Measurements from ENCODE around the gene SLC6A6. TPM values are rescaled to one million over a fixed set of nuclear protein-coding genes. Genes with fewer than 3 reads are reported as not detected.

Gene SLC6A6
- total RNA-seq: 100 to 1,000 TPM in 1 of 2 donors, 10 to 100 TPM in 1; 24.4 to 180 TPM
- long read RNA-seq, full-length matches to known transcripts: 20 of 210 reads
- long read RNA-seq, partial matches to known transcripts: 13 of 210 reads
- long read RNA-seq, other reads (novel, unspliced or antisense): 177 of 210 reads

DNA sequence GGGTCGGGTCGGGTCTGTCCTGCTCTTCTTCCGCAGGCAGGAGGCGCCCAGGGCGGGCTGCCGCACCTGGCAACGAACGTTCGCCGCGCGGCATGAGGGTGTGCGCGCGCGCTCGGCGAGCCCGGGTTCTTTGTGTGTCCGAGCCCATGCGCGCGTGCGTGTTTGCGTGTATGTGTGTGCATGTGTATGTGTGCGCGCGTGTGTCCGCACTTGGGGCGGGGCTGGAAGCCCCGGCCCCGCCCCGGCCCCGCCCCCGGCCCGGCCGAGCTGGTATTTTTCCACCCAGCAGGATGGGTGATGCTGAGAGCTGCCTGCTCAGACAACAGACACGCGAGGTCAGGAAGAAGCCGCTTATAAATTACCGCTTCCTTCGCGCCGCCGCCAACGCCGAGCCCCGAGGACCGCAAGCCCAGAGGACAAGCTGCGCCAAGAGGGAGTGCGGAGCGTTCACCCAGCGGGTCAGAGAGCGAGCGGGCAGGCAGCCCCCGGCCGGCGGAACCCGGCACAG lies at the start of gene SLC6A6:
Gene SLC6A6, plus strand, starts transcription at position 303 of the 508 bp plus-strand sequence. CDS start 41,029 bp downstream, outside the sequence.
- intact Hi-C loops (cut with DNase I): no loop called here
- DNase-seq: peak; percentile 97
- ATAC-seq: peak; percentile 85 to 90

DNA sequence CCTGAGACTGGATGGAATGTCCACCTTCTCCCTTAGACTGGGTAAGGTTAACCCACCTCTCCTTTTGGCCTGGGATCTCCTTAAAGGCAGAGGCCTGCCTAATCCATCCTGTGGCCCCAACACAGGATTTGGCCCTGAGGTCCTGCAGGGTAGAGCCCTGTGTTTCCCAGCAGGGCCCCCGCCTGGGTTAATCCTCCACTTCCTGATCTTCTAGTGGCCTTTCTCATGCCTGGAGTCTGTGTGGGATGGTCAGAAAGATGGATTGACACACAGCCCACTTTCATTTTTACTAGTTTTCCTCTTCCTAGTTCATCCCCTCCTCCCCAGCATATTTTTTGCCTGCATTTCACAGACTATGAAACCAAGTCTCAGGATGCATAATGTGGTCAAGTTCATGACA lies 48.9 kb upstream of the SLC6A6 start:
- DNase-seq (no peak), ATAC-seq (no peak)
- intact Hi-C loops (cut with DNase I): no loop called here

DNA sequence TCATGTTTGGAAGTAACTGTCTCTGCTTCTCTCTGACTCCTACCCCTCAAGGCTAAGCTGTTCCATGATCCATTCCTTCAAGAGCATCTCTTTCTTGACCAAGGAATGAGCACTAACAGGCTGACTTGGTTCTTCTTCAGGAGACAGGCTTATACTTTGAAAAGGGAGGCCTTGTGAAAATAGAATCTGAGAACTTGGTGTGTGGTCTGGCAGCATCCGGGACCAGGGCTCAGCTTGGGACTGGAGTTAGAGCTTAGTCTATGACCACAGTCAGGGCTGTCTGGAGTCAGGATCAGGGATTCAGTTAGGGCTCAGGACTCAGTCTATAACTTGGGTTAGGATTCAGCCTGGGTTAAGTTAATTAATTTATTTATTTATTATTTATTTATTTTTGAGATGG lies 44.9 kb upstream of the SLC6A6 start:
- no peak for DNase-seq
- intact Hi-C loops (cut with DNase I): no loop called here
- ATAC-seq: no peak

DNA sequence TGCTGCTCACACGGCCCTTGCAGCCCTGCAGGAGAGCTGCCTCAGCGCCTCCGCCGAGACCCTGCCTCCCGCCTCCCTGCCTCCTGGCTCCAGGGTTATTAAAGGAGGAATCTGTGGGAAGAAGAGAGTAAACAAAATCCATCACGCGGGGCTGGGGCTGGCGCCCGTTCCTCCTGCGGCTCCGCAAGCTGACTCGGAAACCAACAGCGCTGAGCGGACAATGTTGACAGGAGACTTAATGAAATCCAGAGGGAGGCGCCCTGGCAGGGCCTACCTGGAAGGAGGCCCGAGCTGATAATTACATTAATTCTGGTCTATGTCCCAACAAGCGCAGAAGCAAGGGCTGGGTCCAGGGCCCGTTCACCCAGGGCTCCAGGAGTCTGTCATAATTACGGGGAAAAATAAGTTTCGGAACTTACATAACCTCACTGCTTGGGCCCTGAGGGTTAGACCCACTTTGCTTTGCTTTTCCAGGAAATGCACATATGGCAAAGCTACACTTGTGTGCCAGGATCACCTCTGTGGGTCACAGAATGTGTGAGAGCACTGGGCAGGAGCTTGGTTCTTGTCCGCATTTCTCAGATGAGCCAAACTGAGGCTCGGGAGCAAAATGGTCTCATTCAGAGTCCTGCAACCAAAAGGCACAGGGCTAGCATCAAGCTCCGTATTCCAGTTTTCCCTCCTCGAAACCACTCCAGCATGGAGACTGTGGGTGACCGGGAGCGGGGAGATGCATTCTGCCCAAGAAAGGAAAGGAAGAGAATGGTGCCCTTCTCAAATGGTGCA lies 43.8 kb upstream of the SLC6A6 start:
- intact Hi-C loops (cut with DNase I): no loop called here
- ATAC-seq (peak; percentile 84 to 89), DNase-seq (peak; percentile 62)

DNA sequence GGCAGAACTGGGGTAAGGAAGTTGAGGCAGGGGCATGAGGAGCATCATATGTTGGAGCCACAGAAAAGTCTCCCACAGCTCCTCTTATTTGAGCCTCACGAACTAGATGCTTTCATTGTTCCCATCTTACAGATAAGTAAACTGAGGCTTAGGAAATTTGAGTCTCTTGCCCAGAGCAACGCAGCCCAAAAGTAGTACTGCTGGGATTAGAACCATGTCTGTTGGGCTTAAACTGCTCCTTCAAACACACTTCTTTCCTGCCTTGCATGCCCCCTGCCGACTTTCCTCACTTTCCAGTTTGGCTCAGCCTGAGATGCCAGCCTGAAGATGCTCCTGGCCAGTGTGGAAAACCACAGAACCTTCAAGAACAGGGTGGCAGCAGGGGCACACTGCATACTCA lies 43.1 kb upstream of the SLC6A6 start:
- DNase-seq: no peak
- no peak for ATAC-seq
- intact Hi-C loops (cut with DNase I): no loop called here

DNA sequence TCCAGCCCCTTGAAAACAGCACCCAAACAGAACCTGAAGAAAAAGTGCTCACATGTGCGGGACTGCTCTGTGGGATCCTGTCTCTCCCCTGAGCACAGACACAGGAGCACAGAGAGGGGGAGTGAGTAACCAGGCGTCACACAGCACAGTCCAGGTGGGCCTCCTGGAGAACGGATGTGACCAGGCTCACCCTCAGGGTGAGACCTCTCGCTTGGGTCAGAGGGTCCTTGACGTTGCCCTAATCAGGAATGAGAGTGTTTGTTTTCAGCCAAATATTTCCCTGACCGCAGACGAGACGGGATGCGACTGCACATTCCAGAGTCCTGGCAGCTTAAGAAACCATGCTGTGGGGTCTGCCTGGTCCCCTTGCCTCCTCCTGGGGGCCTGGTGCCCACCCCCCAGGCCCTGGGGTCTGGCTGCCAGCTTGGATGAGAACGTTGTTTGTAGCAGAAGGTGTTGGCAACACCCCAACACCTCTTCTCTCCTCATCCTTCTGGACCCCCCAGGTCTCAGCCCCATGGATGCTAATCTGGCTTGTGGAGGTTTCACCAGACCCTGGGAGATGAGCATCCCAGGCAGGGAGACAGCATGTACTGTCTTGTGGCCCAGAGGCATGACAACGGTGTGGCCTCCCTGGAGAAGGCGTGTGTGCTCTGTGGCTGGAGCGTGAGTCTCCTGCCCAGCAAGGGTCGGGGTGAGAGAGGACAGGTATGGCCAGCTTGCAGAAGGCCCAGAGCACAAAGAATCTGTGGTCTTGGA lies 42.1 kb upstream of the SLC6A6 start:
- DNase-seq: no peak
- no peak for ATAC-seq
- intact Hi-C loops (cut with DNase I): no loop called here

DNA sequence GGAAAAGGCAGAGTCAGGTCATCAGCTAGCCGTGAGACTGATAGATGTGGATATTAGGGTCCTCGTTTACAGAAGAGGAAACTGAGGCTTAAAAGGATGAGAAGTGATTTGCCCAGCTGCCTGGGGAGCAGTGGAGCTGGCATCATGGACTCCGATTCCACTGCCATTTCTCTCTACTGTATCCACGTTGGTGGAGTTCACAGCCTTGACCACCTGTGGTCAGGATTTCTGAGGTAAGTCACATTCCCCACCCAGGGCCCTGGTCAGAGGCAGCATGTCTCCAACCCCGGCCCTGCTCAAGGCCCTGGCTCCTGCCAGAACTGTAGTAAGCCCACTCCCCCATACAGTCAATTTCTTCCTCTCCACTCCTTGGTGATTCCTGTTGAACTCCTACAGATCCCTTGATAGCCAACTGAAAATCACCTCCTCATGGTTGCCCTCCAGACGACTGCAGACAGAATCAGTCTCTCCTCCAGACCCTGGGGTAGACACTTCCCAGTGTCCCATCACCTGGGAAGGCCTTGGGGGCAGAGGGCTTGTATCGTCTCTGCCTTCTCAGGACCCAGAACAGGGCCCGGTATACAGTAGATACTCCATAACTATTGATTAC lies 41.2 kb upstream of the SLC6A6 start:
- intact Hi-C loops (cut with DNase I): no loop called here
- ATAC-seq (no peak), DNase-seq (no peak)

DNA sequence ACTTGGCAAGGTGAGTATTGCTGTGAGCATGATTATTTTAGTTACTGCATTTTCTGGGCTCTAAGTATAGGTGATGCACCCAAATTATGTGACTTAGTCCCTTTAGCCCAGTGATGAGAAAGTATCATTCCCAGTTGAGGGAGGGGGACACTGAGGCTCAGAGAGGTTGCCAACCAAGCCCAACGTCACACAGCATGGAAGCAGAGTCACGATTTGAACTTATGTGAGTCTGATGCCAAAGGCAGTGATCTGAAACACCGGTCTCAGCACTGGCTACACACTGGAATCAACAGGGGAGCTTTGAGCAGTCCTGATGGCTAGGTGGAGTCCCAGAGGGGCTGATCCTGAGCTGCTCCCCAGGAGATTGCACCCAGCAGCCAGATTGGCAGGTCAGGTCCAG lies 39.5 kb upstream of the SLC6A6 start:
- intact Hi-C loops (cut with DNase I): no loop called here
- no peak for ATAC-seq
- DNase-seq: no peak

DNA sequence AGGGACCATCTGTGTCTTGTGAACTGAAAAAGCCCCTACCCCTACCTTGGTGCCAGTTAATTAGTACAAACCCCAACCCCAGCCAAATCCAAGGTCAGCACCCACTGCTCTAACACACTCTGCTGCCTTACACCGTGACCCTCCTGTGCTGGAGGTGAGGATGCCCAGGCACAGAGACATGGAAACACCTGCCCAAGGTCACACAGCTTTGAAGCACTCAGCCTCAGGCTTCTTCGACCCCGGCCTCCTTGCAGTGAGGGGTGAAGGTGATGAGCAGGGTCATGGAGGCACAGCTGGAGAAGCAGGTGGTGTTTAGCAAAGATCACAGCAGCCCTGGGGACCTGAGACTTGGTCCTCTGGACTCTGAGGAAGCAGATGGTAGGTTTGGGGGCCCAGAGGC lies 39.0 kb upstream of the SLC6A6 start:
- no peak for DNase-seq
- no peak for ATAC-seq
- intact Hi-C loops (cut with DNase I): no loop called here

DNA sequence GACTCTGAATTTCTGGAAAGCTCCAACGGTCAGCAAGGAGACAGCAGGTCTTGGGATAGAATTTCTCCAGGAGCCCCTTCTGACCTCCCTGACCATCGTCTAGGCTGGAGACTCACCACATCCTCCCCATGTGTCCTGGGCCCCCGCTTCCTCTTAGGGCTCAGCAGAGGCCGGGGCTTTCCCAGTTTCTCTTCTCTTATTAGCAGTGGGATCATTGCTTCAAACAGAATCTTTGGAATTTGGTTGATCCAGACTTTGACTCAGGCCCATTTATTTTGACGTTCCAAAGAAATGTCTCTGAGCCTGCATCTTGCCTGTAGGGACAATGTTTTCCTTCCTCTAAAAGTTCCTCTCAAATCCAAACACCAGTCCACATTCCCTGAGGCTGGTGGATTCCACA lies 38.4 kb upstream of the SLC6A6 start:
- ATAC-seq (no peak), DNase-seq (no peak)
- intact Hi-C loops (cut with DNase I): no loop called here

DNA sequence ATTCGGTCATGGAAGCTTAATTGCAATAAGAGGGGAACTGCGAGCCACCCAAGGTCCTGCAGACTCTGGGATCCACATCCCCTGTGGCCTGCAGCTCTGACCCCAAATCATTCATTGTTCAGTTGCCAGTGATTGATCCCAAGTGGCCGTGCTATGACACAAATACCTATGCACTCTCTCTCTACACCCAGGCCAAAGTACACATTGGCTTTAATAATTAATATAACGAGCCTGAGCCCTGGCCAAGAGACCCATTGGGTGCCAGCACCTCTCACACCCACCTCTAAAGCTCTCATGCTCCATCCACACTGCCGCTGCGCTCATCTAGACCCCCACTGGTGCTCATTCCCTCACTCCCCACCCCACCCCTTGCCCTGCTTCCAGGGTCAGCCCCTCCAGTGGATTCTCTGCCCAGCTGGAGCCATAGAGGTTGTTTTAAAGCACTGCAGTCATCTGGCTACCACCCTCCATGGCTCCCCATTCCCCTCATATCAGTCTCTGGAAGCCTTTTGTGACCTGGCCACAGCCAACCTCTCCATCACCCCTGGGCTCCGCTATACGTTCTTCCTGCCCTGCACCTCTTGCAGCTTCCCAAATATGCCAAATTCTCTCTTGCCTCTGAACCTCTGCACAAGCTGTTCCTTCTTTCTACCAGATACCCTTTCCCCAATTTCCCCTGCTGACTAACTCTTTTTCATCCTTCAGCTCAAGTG lies 37.7 kb upstream of the SLC6A6 start:
- intact Hi-C loops (cut with DNase I): no loop called here
- ATAC-seq (no peak), DNase-seq (no peak)

DNA sequence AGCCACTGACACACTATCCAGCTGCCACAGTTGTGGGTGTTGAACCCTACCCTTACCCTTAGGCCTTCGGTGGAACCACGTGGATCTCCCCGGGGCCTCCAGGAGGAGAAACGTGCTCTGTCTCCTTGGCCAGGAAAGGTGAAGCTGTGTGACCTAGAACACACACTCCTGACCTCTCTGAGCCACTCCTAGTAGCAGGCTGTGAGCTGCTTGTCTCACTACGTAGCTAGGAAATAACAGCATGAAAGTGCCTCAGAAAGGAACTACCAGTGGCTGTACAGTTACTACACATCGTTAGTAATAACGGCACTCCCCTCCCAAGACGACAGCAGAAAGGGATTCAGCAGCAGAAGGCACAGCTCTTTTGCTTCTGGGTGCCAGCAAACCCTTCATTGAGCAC lies 36.2 kb upstream of the SLC6A6 start:
- DNase-seq (no peak), ATAC-seq (no peak)
- intact Hi-C loops (cut with DNase I): no loop called here

DNA sequence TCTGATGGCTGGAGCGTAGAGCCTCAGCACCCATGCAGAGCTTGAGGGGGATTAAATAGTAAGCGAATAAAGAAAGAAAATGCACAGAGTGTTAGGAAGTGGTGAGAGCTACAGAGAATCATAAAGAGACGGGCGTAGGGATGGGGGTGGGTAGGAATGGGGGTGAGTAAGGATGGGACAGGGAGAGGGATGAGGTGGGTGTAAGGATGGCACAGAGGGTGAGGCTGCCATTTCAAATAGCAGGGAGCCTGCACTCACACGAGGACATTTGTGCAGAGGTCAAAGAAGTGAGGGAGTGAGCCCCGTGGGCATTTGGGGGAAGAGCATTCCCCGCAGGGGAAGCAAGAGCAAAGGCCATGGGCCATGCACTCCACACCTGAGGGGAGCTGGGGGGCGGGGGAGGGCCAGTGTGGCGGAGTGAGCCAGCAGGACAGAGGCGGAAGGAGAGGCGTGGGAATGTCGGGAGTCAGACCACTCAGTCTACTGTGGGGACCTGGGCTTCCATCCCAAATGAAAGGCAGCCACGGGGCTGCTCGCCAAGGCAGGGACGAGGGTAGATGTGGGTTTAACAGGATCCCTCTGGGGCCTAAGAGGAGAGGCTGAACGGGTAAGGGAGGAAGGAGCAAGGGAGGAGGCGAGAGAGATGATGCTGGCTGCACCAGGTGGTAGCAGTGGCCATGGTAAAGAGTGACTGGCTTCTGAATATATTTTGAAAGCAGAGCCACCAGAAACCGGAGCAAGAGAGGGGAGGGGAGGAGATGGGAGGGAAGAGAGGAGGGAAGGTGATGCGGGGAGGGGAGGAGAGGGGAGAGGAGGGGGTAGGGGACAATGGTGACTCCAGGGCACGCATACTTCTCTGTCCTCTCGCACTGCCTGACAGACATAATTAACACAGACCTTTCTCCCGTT lies 35.2 kb upstream of the SLC6A6 start:
- no peak for ATAC-seq
- intact Hi-C loops (cut with DNase I): no loop called here
- no peak for DNase-seq

DNA sequence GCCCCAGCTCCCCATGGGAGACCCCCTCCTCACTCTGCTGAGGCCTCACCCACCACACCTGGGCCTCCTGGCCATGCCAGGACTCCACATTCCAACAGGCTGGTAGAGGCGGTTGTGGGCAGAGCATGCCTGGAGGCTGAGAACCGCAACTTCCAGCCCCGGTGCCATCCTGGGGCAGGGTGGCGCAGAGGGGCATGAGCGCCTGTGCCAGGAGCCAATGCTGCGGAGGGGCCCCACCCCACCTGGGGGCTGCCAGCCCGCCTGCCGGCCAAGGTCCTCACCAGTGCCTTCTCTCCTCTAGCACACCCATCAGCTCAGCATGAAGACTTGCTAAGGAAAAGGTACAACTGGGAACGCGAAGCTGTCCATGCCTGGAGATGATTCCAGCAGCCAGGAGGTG lies 34.3 kb upstream of the SLC6A6 start:
- DNase-seq: no peak
- no peak for ATAC-seq
- intact Hi-C loops (cut with DNase I): no loop called here

DNA sequence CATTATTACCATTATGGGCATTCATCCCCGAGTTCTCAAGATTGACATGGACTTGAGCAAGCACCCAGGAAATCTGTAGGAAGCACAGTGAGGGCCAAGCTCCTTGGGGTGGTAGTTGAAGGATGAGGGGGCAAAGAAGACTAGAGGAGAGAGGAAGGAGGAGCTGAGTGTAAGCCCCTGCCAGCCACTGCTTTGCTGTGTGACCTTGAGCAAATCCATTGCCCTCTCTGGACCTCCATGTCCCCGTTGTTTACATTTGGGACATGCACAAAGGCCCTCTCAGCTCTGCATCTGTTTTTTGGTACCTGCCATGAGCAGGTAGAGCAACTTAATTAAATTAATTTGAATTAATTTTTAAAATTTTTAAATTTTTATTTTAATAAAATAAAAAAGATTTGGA lies 33.5 kb upstream of the SLC6A6 start:
- intact Hi-C loops (cut with DNase I): no loop called here
- no peak for DNase-seq
- no peak for ATAC-seq

DNA sequence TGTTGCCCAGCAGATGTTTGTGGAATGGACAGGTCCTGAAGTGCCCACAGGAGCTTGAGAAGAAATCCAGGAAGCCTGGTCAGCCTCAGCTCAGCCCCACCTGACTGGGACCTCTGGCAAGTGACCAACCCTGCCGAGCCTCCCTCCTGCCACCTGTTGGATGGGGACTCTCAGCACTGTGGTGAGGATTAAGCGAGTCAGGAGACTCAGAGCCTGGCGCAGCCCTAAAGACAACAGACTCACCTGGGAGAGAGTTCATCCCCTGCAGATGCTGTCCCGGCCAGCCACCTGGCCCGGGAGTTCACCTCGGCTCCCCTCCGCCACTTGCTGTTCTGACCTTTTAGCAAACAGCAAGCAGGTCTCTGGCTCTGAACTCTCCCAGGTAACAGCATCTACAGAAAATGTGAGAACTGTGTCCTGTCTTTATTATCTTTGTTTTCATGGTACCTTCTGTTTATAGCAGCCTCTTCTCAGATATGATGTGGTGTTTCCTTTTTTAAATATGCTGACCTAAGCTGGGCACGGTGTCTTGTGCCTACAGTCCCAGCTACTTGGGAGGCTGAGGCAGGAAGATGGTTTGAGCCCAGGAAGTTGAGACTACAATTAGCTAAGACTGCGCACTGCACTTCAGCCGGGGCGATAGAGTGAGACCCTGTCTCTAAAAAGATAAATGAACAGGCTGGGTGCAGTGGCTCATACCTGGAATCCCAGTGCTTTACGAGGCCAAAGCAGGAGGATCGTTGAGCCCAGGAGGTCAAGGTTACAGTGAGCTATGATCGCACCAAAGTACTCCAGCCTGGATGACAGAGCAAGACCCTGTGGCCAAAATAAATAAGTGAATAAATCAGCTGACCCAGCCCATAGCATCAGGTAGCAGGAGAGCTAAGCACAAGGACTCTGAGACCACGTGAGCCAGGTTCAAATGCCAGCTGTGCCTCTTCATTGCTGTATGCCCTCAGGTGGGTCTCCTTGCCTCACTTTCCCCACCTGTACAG lies 32.4 kb upstream of the SLC6A6 start:
- DNase-seq (peak; percentile 40), ATAC-seq (no peak)
- intact Hi-C loops (cut with DNase I): loop anchor here in 1 of 2 donors (5.0 kb wide), 1 partner anchor 133 kb away; no protein-coding TSS in a partner anchor
